Aorta (tissue), 5 donors: ENCODE results near the gene SLX9. TPM values are rescaled to one million over a fixed set of nuclear protein-coding genes. Genes with fewer than 3 reads are reported as not detected.

ENCODE experiments used
- ATAC-seq: fragments of 200-7000 bp; cut with Tn5 transposase; one replicate; pipeline ENCODE4 v1.9.1; 2022; ENCODE audit warnings: moderate library complexity; ENCODE audit not compliant: low FRiP score
- DNase-seq, 2 donors: peaks; one replicate each; pipeline ENCODE4 v3.0.0-alpha.2; 2020
- H3K27ac ChIP-seq, 2 donors: one replicate each; pipeline ENCODE4 v1.5.1; 2013; ENCODE audit warnings: low read length in 2 of 2, mild to moderate bottlenecking in 2 of 2, moderate library complexity in 2 of 2, control low read depth in 1 of 2, inconsistent platforms in 1 of 2, low read depth in 1 of 2
- H3K27me3 ChIP-seq, 2 donors: one replicate each; pipeline ENCODE4 v1.6.1; 2013; ENCODE audit warnings: control low read depth in 1 of 2, low read length in 1 of 2, mild to moderate bottlenecking in 1 of 2, moderate library complexity in 1 of 2; ENCODE audit not compliant: insufficient read depth in 2 of 2, control insufficient read depth in 1 of 2
- H3K36me3 ChIP-seq, 2 donors: one replicate each; pipeline ENCODE4 v1.6.1; 2013; ENCODE audit warnings: control low read depth in 1 of 2, low read length in 1 of 2, mild to moderate bottlenecking in 1 of 2; ENCODE audit not compliant: insufficient read depth in 2 of 2, control insufficient read depth in 1 of 2
- H3K4me1 ChIP-seq, 2 donors: one replicate each; pipeline ENCODE4 v1.6.1; 2013; ENCODE audit warnings: low read length in 2 of 2, control low read depth in 1 of 2, mild to moderate bottlenecking in 1 of 2, moderate library complexity in 1 of 2; ENCODE audit not compliant: insufficient read depth in 2 of 2, control insufficient read depth in 1 of 2
- H3K4me3 ChIP-seq, 2 donors: one replicate each; pipeline ENCODE4 v1.5.1; 2013; ENCODE audit warnings: low read length in 2 of 2, control low read depth in 1 of 2, mild to moderate bottlenecking in 1 of 2
- H3K9me3 ChIP-seq: one replicate; pipeline ENCODE4 v1.6.1; 2013; ENCODE audit warnings: mild to moderate bottlenecking, low read length; ENCODE audit not compliant: control insufficient read depth
- whole genome bisulfite sequencing, 2 donors: extraction: QIAGEN DNeasy Blood & Tissue Kit; methylation state at CpG; one replicate each; pipeline ENCODE4 v1.1.7; 2013; 5-methylcytosine and 5-hydroxymethylcytosine counted together
- intact Hi-C, 2 donors: fragments of 100-400 bp; cut with DNase I; formaldehyde crosslinking; loops; one replicate each; pipeline versions ENCODE4 v1.14.2 to v1.15.0; 2022
- polyA plus RNA-seq, 2 donors: library from polyadenylated mRNA; stranded (reverse); fragments of 200-250 nt; gene quantifications; one replicate each; pipeline ENCODE4 v1.2.3, GENCODE V29; 2013
- total RNA-seq, 2 donors: library from RNA; stranded (reverse); fragmentation: NEBNext Ultra II Directional; extraction: Animal tissue kit (Norgen Biotek cat#: 25700); gene quantifications; one replicate each; pipeline ENCODE4 v1.2.1, GENCODE V29; 2021
- donor health status: healthy with polysubstance abuse.
- donor health status: Bipolar disorder and iron deficiency.
- donor health status: DM: no; HTN: no; CAD: no.
- donor health status: DM: no; HTN: no; CAD: no.
- donor health status: DM: yes; HTN: yes; CAD: no.

Gene SLX9
- total and polyA plus RNA-seq, 4 donors = 17.3 to 29.6 (median 20.3) TPM

DNA sequence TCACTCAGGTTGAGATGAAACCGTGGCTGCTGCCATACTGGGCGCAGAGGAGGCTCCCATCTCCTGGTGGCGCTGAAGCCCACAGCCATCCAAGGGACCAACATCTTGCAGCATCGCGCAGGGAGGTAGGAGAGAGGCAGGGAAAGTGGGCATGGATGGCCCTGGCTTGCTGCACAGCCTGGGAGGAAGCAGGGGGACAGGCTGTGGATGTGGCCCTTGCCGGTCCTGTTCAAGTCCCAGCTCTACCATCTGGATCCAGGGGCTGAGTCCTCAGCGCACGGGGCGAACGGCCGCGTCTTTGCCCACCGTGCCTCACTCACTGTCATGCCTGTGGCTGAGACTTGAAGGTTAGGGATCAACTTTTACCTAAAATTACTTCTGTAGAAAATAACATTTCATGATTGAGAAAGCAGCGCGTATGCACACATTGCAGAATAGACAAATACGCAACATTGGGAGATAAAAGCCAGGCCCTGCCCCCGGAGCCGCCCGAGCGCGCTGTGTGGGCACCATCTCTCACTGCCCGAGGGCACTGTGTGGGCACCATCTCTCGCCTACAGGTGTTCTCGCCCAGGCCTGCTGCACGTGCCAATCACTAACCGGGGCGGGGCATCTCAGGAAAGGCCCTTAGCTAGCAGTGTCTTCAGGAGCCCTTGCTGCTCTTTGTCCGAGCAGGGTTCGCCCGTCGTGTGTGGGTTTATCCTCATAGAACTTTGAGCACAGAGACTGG is 11.5 kb downstream of the SLX9 start:
- H3K27me3 ChIP-seq = no peaks in the 10 kb centered on the region
- peak overlapping the region in 1 of 2 donors; percentile 72 for H3K27ac ChIP-seq
- H3K9me3 ChIP-seq = no peaks in the 10 kb centered on the region
- WGBS, 2 donors = 93 to 94% methylated on average over 31 of the region's 31 CpGs
- ATAC-seq = no peak
- DNase-seq = peak; percentile 46 to 71
- no peak overlapping the region for H3K4me3 ChIP-seq
- H3K36me3 ChIP-seq = no peaks in the 10 kb centered on the region
- intact Hi-C loops = loop anchor here (10.0 kb wide), 2 partner anchors 103 to 343 kb away; no protein-coding TSS in a partner anchor
- no peaks in the 10 kb centered on the region for H3K4me1 ChIP-seq

- no peaks in the 10 kb centered on the region for H3K9me3 ChIP-seq
- no peak overlapping the region for H3K4me3 ChIP-seq
- peak overlapping the region in 1 of 2 donors; percentile 78 for H3K27ac ChIP-seq
- 9 to 14% methylated on average over 24 of the region's 24 CpGs for WGBS, 2 donors
- intact Hi-C loops = loop anchor here (2.0 to 10.0 kb wide), 3 partner anchors 102 to 342 kb away; no protein-coding TSS in a partner anchor
- H3K27me3 ChIP-seq = no peaks in the 10 kb centered on the region
- DNase-seq (peak; percentile 62 to 83), ATAC-seq (peak; percentile 37)
- H3K36me3 ChIP-seq = no peaks in the 10 kb centered on the region
- no peaks in the 10 kb centered on the region for H3K4me1 ChIP-seq
These were observed 12.5 kb downstream of the SLX9 start for GRCh38 chr21:44952116-44952928.

GRCh38 chr21:44952929-44953627 is 13.2 kb downstream of the SLX9 start:
- intact Hi-C loops = loop anchor here (2.0 to 10.0 kb wide), 3 partner anchors 102 to 342 kb away; no protein-coding TSS in a partner anchor
- Histone ChIP-seq H3K27me3 (no peaks in the 10 kb centered on the region), H3K27ac (peak overlapping the region; percentile 30 to 78), H3K4me3 (no peak overlapping the region), H3K9me3 (no peaks in the 10 kb centered on the region), H3K36me3 (no peaks in the 10 kb centered on the region), H3K4me1 (no peaks in the 10 kb centered on the region)
- ATAC-seq = no peak
- peak; percentile 28 to 69 for DNase-seq
- WGBS, 2 donors = 75 to 76% methylated on average over 25 of the region's 25 CpGs

DNA sequence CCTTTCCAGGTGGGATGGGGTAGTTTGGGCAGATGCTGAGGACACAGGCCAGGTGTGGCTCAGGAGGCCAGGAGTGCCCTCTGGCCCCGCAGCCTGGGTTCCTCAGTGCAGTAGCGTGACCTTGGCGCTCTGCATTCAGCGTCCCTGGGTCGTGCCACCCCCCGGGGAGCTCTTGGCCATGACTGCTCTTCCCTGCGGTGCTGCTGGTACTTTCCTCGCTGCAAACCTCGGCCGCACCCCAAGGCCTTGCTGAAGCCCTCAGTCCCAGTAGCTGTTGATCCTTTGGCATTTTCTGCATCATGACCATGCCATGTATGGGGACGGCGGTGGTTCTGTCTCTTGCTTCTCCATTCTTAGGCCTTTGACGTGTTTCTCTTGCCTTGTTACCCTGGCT is 13.8 kb downstream of the SLX9 start:
- DNase-seq = peak; percentile 35 to 76
- no peak overlapping the region for H3K4me3 ChIP-seq
- no peaks in the 10 kb centered on the region for H3K4me1 ChIP-seq
- no peaks in the 10 kb centered on the region for H3K9me3 ChIP-seq
- intact Hi-C loops = loop anchor here (2.0 to 10.0 kb wide), 3 partner anchors 101 to 341 kb away; no protein-coding TSS in a partner anchor
- H3K36me3 ChIP-seq = no peaks in the 10 kb centered on the region
- H3K27ac ChIP-seq = peak overlapping the region in 1 of 2 donors; percentile 78
- no peak for ATAC-seq
- WGBS, 2 donors = 94 to 95% methylated on average over 13 of the region's 13 CpGs
- H3K27me3 ChIP-seq = no peaks in the 10 kb centered on the region

DNA sequence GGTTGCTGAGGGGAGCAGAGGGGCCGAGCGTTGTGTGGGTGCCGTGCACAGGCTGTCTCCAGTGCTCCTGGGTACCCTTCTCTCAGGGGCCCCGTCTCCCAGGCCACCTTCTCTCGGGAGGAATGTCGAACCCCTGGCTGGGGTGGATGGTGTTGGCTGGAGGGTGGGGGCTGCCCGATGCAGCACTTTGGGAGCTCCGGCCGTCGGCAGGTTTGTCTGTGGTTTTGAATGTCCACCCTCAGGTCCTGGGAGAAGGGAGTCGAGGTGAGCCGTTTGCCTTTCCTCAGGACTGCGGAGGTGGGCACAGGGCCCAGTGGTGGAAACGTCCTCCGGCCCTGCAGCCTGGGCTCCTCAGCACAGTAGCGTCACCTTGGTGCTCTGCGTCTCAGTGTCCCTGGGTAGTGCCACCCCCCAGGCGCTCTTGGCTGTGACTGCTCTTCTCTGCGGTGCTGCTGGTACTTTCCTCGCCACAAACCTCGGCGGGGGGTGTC is 14.5 kb downstream of the SLX9 start:
- H3K27ac ChIP-seq = peak overlapping the region in 1 of 2 donors; percentile 0
- intact Hi-C loops = loop anchor here (10.0 kb wide), 2 partner anchors 100 to 340 kb away; no protein-coding TSS in a partner anchor
- peak; percentile 43 to 70 for DNase-seq
- WGBS, 2 donors = 85 to 89% methylated on average over 22 of the region's 22 CpGs
- no peaks in the 10 kb centered on the region for H3K9me3 ChIP-seq
- no peaks in the 10 kb centered on the region for H3K27me3 ChIP-seq
- ATAC-seq = no peak
- H3K4me3 ChIP-seq = no peak overlapping the region
- no peaks in the 10 kb centered on the region for H3K4me1 ChIP-seq
- H3K36me3 ChIP-seq = no peaks in the 10 kb centered on the region

- intact Hi-C loops = loop anchor here (5.0 to 10.0 kb wide), 3 partner anchors 62 to 340 kb away; no protein-coding TSS in a partner anchor
- Histone ChIP-seq H3K4me1 (no peaks in the 10 kb centered on the region), H3K36me3 (no peaks in the 10 kb centered on the region), H3K4me3 (no peak overlapping the region), H3K27ac (no peak overlapping the region), H3K27me3 (no peaks in the 10 kb centered on the region), H3K9me3 (no peaks in the 10 kb centered on the region)
- 69 to 83% methylated on average over 20 to 21 of the region's 21 CpGs for WGBS, 2 donors
- ATAC-seq (no peak), DNase-seq (peak; percentile 28 to 70)
These were observed 15.4 kb downstream of the SLX9 start for GRCh38 chr21:44955141-44955797.

DNA sequence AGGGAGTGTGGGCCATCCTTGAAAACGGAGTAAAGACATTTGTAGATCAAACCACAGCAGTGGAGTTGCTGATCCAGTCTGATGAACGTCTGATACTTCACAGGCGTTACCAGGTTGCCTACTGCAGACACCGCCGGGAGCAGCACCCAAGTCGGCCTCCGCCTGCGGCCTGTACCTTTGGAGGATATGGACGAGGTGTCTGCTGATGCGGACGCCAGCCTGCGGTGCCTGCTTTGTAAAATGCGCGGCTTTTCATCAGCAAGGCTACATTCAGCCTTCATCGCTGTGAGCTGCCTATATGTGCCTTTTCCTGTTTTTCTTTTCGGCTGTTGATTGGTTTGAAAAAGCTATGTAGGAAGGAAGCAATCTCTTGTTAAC is 16.0 kb downstream of the SLX9 start:
- Histone ChIP-seq H3K4me3 (no peak overlapping the region), H3K36me3 (no peaks in the 10 kb centered on the region), H3K27ac (no peak overlapping the region), H3K27me3 (no peaks in the 10 kb centered on the region), H3K9me3 (no peaks in the 10 kb centered on the region), H3K4me1 (no peaks in the 10 kb centered on the region)
- WGBS, 2 donors = 95 to 96% methylated on average over 16 of the region's 16 CpGs
- intact Hi-C loops = loop anchor here (5.0 to 10.0 kb wide), 3 partner anchors 62 to 339 kb away; no protein-coding TSS in a partner anchor
- ATAC-seq = no peak
- peak; percentile 29 to 71 for DNase-seq
